ENCODE measurements around the gene CEP170. TPM values are rescaled to one million over a fixed set of nuclear protein-coding genes. Genes with fewer than 3 reads are reported as not detected.
"Not testable (repeated sequence)": the region's sequence is repeated elsewhere in the genome, so short reads cannot be mapped to it uniquely, and the experiment has no call there.

The CEP170 gene
- total RNA-seq, 2 experiments from 2014 or later = 44.2 to 51.5 TPM

GRCh38 chr1:243184787-243185186 lies 70.3 kb downstream of the CEP170 start:
- H3K27me3 Mint-ChIP-seq; intact Hi-C loops (cut with micrococcal nuclease); H3K4me1 Mint-ChIP-seq (ENCODE audit: low read depth); POLR2A ChIA-PET; DNase-seq; H3K9me3 Mint-ChIP-seq; H3K4me3 Mint-ChIP-seq; CTCF ChIA-PET; H3K27ac Mint-ChIP-seq: not testable (repeated sequence)
- peaks cover 26% of the 10 kb centered on the region for H3K36me3 Mint-ChIP-seq

DNA sequence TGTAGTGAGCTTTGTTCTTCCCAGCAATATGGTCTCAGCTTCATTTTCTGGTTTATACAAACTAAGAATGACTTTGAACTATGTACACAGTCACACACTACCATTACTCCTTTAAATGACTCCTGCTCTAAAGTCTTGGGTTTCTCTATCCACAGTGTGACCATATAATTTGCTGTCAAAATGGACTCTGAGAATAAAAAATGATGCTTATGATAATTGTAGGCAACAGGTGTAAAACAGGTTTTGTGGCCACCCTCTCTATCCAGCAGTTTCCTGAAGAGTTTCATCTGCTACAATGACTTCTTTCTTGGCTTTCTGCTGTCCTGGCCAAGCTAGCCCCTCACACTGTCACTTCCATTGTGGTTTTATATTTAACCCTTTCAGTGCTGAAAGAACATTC lies 71.4 kb downstream of the CEP170 start:
- H3K4me3 Mint-ChIP-seq; DNase-seq; CTCF ChIA-PET; H3K27ac Mint-ChIP-seq; POLR2A ChIA-PET; H3K27me3 Mint-ChIP-seq; H3K9me3 Mint-ChIP-seq; intact Hi-C loops (cut with micrococcal nuclease): not testable (repeated sequence)
- Mint-ChIP-seq H3K4me1 (ENCODE audit: low read depth) (peaks cover 12% of the 10 kb centered on the region), H3K36me3 (peaks cover 26% of the 10 kb centered on the region)

- H3K36me3 Mint-ChIP-seq = peaks cover 26% of the 10 kb centered on the region
- intact Hi-C loops (cut with micrococcal nuclease); H3K9me3 Mint-ChIP-seq; H3K27ac Mint-ChIP-seq; DNase-seq; CTCF ChIA-PET; POLR2A ChIA-PET; H3K4me3 Mint-ChIP-seq; H3K27me3 Mint-ChIP-seq: not testable (repeated sequence)
- peaks cover 12% of the 10 kb centered on the region for H3K4me1 Mint-ChIP-seq (ENCODE audit: low read depth)
Observed at GRCh38 chr1:243183176-243183575, 71.9 kb downstream of the CEP170 start.

GRCh38 chr1:243179720-243180119 lies 75.4 kb downstream of the CEP170 start:
- no peak overlapping the region for H3K4me3 Mint-ChIP-seq
- ChIA-PET CTCF (no interaction called here), POLR2A (no interaction called here)
- no peaks in the 10 kb centered on the region for H3K27me3 Mint-ChIP-seq
- peaks cover 6% of the 10 kb centered on the region for H3K36me3 Mint-ChIP-seq
- intact Hi-C loops (cut with micrococcal nuclease) = no loop called here
- DNase-seq = no peak
- H3K9me3 Mint-ChIP-seq = no peaks in the 10 kb centered on the region
- H3K4me1 Mint-ChIP-seq (ENCODE audit: low read depth) = peaks cover 12% of the 10 kb centered on the region
- no peak overlapping the region for H3K27ac Mint-ChIP-seq

- H3K4me3 Mint-ChIP-seq; H3K27ac Mint-ChIP-seq; H3K27me3 Mint-ChIP-seq; intact Hi-C loops (cut with micrococcal nuclease); DNase-seq; CTCF ChIA-PET; POLR2A ChIA-PET; H3K9me3 Mint-ChIP-seq; H3K36me3 Mint-ChIP-seq: not testable (repeated sequence)
- peaks cover 12% of the 10 kb centered on the region for H3K4me1 Mint-ChIP-seq (ENCODE audit: low read depth)
Observed at GRCh38 chr1:243177792-243178191, 77.3 kb downstream of the CEP170 start.

DNA sequence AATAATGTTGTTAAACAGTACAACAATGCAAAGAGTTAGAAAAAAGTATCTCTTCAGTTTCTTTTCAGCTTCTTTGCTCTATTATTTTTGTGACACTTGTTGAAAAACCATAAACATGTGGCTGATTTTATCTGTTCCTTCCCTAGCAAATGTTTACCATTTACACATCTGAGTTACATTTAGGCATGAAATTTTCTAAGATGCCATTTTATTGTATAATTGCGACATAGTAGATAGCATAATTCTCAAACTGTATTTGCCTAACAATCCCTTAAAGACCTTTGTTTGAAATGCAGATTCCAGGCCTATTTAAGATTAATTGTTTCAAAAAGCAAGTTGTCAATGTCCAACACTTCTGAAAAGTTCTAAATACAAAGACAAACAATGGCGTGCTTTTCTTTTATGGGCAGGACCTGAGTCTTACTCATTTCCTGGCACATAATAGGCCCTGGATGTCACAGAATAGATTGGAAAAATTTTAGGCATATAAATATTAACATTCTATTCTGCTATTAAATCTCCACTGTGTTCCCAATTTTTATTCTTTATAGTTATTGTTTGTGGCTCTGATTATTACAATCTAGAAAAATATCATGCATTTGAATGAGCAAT lies 81.2 kb downstream of the CEP170 start:
- H3K9me3 Mint-ChIP-seq; intact Hi-C loops (cut with micrococcal nuclease); CTCF ChIA-PET; H3K4me3 Mint-ChIP-seq; H3K4me1 Mint-ChIP-seq (ENCODE audit: low read depth); POLR2A ChIA-PET; DNase-seq; H3K36me3 Mint-ChIP-seq; H3K27me3 Mint-ChIP-seq; H3K27ac Mint-ChIP-seq: not testable (repeated sequence)

DNA sequence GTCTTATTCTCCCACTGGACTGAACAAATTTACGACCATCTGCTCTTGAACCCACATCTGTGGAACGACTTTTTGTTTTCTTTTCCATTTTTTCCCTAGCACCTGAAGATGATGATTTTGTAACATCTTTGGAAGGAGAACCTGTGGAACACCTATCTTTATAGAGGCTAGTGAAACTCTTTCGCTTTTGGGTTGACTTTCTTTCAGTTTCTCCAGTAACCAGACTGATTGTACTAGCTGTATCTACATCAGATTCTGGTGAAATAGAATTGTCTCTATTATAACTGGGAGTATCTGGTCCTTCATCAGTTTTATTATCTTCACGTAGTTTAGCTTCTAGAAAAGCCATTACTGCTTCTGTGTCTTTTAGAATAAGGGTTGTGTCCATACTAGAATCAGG lies 90.2 kb downstream of the CEP170 start:
- H3K4me1 Mint-ChIP-seq (ENCODE audit: low read depth); H3K27ac Mint-ChIP-seq; H3K27me3 Mint-ChIP-seq; POLR2A ChIA-PET; DNase-seq; H3K9me3 Mint-ChIP-seq; CTCF ChIA-PET; H3K4me3 Mint-ChIP-seq; intact Hi-C loops (cut with micrococcal nuclease): not testable (repeated sequence)
- H3K36me3 Mint-ChIP-seq = peaks cover 12% of the 10 kb centered on the region

DNA sequence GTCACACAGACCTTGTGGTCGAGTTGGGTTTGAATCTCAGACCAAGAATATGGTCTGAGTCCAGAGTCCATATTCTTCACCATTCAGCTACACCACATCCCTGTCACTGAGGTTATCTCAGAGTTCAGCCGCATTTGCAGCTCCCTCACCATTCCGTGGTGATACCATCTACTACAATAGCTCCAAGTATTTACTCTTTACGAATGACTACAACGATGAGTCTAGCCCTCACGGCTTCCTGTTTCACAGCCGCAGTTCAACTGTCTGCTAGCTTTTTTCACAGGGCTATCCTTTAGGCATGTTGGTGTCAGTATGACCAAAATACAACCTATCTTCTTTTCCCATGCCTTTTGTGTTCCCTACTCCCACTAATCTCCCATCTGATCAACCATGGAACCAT lies 104.2 kb downstream of the CEP170 start:
- Mint-ChIP-seq H3K36me3 (peaks cover 26% of the 10 kb centered on the region), H3K4me1 (ENCODE audit: low read depth) (peaks cover 15% of the 10 kb centered on the region)
- H3K4me3 Mint-ChIP-seq; POLR2A ChIA-PET; intact Hi-C loops (cut with micrococcal nuclease); DNase-seq; H3K9me3 Mint-ChIP-seq; H3K27ac Mint-ChIP-seq; H3K27me3 Mint-ChIP-seq; CTCF ChIA-PET: not testable (repeated sequence)

GRCh38 chr1:243149120-243149519 lies 106.0 kb downstream of the CEP170 start:
- H3K27ac Mint-ChIP-seq; H3K9me3 Mint-ChIP-seq; intact Hi-C loops (cut with micrococcal nuclease); DNase-seq; CTCF ChIA-PET; POLR2A ChIA-PET; H3K4me3 Mint-ChIP-seq; H3K27me3 Mint-ChIP-seq: not testable (repeated sequence)
- H3K36me3 Mint-ChIP-seq = peaks cover 14% of the 10 kb centered on the region
- peaks cover 15% of the 10 kb centered on the region for H3K4me1 Mint-ChIP-seq (ENCODE audit: low read depth)

DNA sequence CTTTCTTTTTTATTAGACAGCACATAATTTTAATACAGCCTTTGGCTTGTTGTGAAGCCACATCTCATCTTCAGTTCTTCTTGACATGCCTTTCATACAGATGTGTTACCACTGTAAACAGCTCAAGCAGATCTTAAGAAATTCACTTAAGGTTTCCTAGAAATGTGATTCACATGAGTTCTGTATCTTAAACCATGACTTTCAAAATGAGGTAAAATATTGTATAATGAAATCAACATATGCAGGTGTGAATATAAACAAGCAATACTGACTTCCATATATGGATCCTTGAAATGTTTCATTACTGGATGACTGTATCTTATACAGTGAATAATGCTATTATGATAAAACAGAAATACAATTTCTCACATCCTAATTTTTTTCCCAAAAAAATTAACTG lies 107.7 kb downstream of the CEP170 start:
- H3K9me3 Mint-ChIP-seq; H3K27me3 Mint-ChIP-seq; CTCF ChIA-PET; intact Hi-C loops (cut with micrococcal nuclease); H3K4me3 Mint-ChIP-seq; DNase-seq; H3K27ac Mint-ChIP-seq; POLR2A ChIA-PET: not testable (repeated sequence)
- Mint-ChIP-seq H3K36me3 (peaks cover 10% of the 10 kb centered on the region), H3K4me1 (ENCODE audit: low read depth) (peaks cover 15% of the 10 kb centered on the region)

- DNase-seq; CTCF ChIA-PET; H3K27me3 Mint-ChIP-seq; intact Hi-C loops (cut with micrococcal nuclease); H3K4me1 Mint-ChIP-seq (ENCODE audit: low read depth); H3K36me3 Mint-ChIP-seq; H3K27ac Mint-ChIP-seq; H3K9me3 Mint-ChIP-seq; H3K4me3 Mint-ChIP-seq; POLR2A ChIA-PET: not testable (repeated sequence)
Observed at GRCh38 chr1:243140498-243140897, 114.6 kb downstream of the CEP170 start.

DNA sequence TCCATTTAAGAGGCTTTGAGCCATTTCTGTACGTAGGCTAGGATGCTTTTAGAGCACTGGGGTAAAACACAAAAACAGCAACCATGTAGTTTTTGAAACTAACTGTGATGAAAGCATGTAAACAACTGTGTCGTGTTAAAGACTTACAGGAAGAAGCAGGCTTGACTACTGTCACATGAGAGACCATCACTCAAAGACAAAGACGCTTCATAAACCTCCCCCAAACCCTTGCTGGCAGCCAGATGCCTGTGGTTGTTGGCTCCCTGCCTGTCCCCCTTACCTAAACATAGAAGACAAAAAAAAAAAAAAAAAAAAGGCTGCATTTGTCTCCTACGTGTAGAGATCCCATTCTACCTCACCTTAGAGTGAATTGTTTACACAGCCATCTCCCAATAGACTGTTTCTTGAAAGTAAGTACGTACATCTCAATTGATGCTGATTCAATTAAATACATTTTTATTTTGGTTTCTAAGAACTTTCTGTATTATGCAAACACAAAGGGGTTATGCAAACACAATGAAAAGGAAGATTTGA lies 132.1 kb downstream of the CEP170 start:
- H3K27me3 Mint-ChIP-seq; DNase-seq; CTCF ChIA-PET; POLR2A ChIA-PET; H3K9me3 Mint-ChIP-seq; intact Hi-C loops (cut with micrococcal nuclease); H3K27ac Mint-ChIP-seq; H3K4me3 Mint-ChIP-seq; H3K4me1 Mint-ChIP-seq (ENCODE audit: low read depth): not testable (repeated sequence)
- H3K36me3 Mint-ChIP-seq = peaks cover 12% of the 10 kb centered on the region

GRCh38 chr1:243121939-243122338 lies 133.1 kb downstream of the CEP170 start:
- H3K4me3 Mint-ChIP-seq; CTCF ChIA-PET; intact Hi-C loops (cut with micrococcal nuclease); H3K4me1 Mint-ChIP-seq (ENCODE audit: low read depth); H3K27me3 Mint-ChIP-seq; H3K9me3 Mint-ChIP-seq; POLR2A ChIA-PET; DNase-seq; H3K27ac Mint-ChIP-seq: not testable (repeated sequence)
- H3K36me3 Mint-ChIP-seq = peaks cover 12% of the 10 kb centered on the region
